ENCODE results near the gene MAP3K20.

MAP3K20 gene

GRCh38 chr2:173232956-173233744, 157.5 kb downstream of the MAP3K20 start:
- no peak overlapping the region for H3K27ac ChIP-seq (ENCODE audit: low read length)
- no peaks in the 10 kb centered on the region for H3K9me3 ChIP-seq (ENCODE audit: insufficient read depth, low read length)

GRCh38 chr2:173235947-173236803, 160.5 kb downstream of the MAP3K20 start:
- Histone ChIP-seq H3K4me2 (ENCODE audit: low read length) (no peak overlapping the region), H3K27ac (ENCODE audit: low read length) (no peak overlapping the region), H3K79me2 (ENCODE audit: low read length) (no peaks in the 10 kb centered on the region), H3K4me1 (ENCODE audit: low read length) (peaks cover 42% of the 10 kb centered on the region), H4K20me1 (ENCODE audit: insufficient read depth, low read length) (no peaks in the 10 kb centered on the region), H3K4me3 (ENCODE audit: low read length) (no peak overlapping the region), H3K36me3 (replicated peaks; ENCODE audit: low read depth, low read length) (peaks cover 20% of the 10 kb centered on the region), H3K9me3 (ENCODE audit: insufficient read depth, low read length) (no peaks in the 10 kb centered on the region), H2AFZ (ENCODE audit: low read depth, low read length) (no peak overlapping the region), H3K9ac (ENCODE audit: low read length) (no peak overlapping the region), H3K27me3 (ENCODE audit: low read depth, low read length) (no peaks in the 10 kb centered on the region)
- TF ChIP-seq EZH2phosphoT487 (IDR thresholded peaks at IDR 0.05; ENCODE audit: low read depth) (no peak), CTCF (IDR thresholded peaks at IDR 0.05; ENCODE audit: low read depth, low read length) (no peak)

More at GRCh38 chr2:173232956-173233744, 157.5 kb downstream of the MAP3K20 start:
- Histone ChIP-seq H3K4me1 (ENCODE audit: low read length) (peaks cover 14% of the 10 kb centered on the region), H3K27me3 (ENCODE audit: low read depth, low read length) (no peaks in the 10 kb centered on the region), H4K20me1 (ENCODE audit: insufficient read depth, low read length) (no peaks in the 10 kb centered on the region), H3K36me3 (replicated peaks; ENCODE audit: low read depth, low read length) (peaks cover 17% of the 10 kb centered on the region), H2AFZ (ENCODE audit: low read depth, low read length) (no peak overlapping the region), H3K4me3 (ENCODE audit: low read length) (no peak overlapping the region), H3K79me2 (ENCODE audit: low read length) (no peaks in the 10 kb centered on the region), H3K9ac (ENCODE audit: low read length) (no peak overlapping the region), H3K4me2 (ENCODE audit: low read length) (no peak overlapping the region)
- TF ChIP-seq CTCF (IDR thresholded peaks at IDR 0.05; ENCODE audit: low read depth, low read length) (no peak), EZH2phosphoT487 (IDR thresholded peaks at IDR 0.05; ENCODE audit: low read depth) (no peak)

- H3K4me1 ChIP-seq (ENCODE audit: low read length): peaks cover 49% of the 10 kb centered on the region
- H3K9me3 ChIP-seq (ENCODE audit: insufficient read depth, low read length): no peaks in the 10 kb centered on the region
- no peak overlapping the region for H2AFZ ChIP-seq (ENCODE audit: low read depth, low read length)
- peaks cover 22% of the 10 kb centered on the region for H3K36me3 ChIP-seq (replicated peaks; ENCODE audit: low read depth, low read length)
- H3K79me2 ChIP-seq (ENCODE audit: low read length): no peaks in the 10 kb centered on the region
- no peak for TF ChIP-seq CTCF (IDR thresholded peaks at IDR 0.05; ENCODE audit: low read depth, low read length)
- TF ChIP-seq EZH2phosphoT487 (IDR thresholded peaks at IDR 0.05; ENCODE audit: low read depth): no peak
- no peaks in the 10 kb centered on the region for H3K27me3 ChIP-seq (ENCODE audit: low read depth, low read length)
- H3K9ac ChIP-seq (ENCODE audit: low read length): no peak overlapping the region
- H3K4me2 ChIP-seq (ENCODE audit: low read length): peak overlapping the region; percentile 66; the same call in 1 of the 2 replicates
- H4K20me1 ChIP-seq (ENCODE audit: insufficient read depth, low read length): no peaks in the 10 kb centered on the region
- H3K4me3 ChIP-seq (ENCODE audit: low read length): no peak overlapping the region
- H3K27ac ChIP-seq (ENCODE audit: low read length): peak overlapping the region; percentile 95; the same call in 1 of the 2 replicates
These were observed 162.7 kb downstream of the MAP3K20 start for GRCh38 chr2:173238385-173238784.

GRCh38 chr2:173238831-173239230, 163.2 kb downstream of the MAP3K20 start:
- Histone ChIP-seq H3K79me2 (ENCODE audit: low read length) (no peaks in the 10 kb centered on the region), H4K20me1 (ENCODE audit: insufficient read depth, low read length) (no peaks in the 10 kb centered on the region), H3K4me2 (ENCODE audit: low read length) (peak overlapping the region; percentile 66), H3K27ac (ENCODE audit: low read length) (peak overlapping the region; percentile 95), H2AFZ (ENCODE audit: low read depth, low read length) (no peak overlapping the region), H3K9me3 (ENCODE audit: insufficient read depth, low read length) (no peaks in the 10 kb centered on the region), H3K27me3 (ENCODE audit: low read depth, low read length) (no peaks in the 10 kb centered on the region), H3K36me3 (replicated peaks; ENCODE audit: low read depth, low read length) (peaks cover 18% of the 10 kb centered on the region), H3K4me1 (ENCODE audit: low read length) (peaks cover 49% of the 10 kb centered on the region), H3K4me3 (ENCODE audit: low read length) (0 out of 2 replicates have a peak overlapping the region, but pooled peaks have one; percentile 36), H3K9ac (ENCODE audit: low read length) (no peak overlapping the region; the same call in 1 of the 2 replicates)
- TF ChIP-seq EZH2phosphoT487 (IDR thresholded peaks at IDR 0.05; ENCODE audit: low read depth): no peak
- TF ChIP-seq CTCF (IDR thresholded peaks at IDR 0.05; ENCODE audit: low read depth, low read length): no peak
